HEK293 (cell line): ENCODE measurements around the gene MRRF.

ENCODE experiments used
- KLF8 ChIP-seq: fragments of 450-650 bp; formaldehyde crosslinking; IDR thresholded peaks from 2 replicates; pipeline ENCODE4 v1.5.1; 2016; ENCODE audit warnings: missing biosample characterization, missing genetic modification characterization
- SETDB1 ChIP-seq: IDR thresholded peaks from one replicate; pipeline ENCODE4 v1.6.1; 2017; ENCODE audit warnings: mild to moderate bottlenecking, low read length, moderate library complexity, mixed read lengths; ENCODE audit not compliant: insufficient read length
- ZBTB17 ChIP-seq: fragments of 450-650 bp; formaldehyde crosslinking; IDR thresholded peaks from 2 replicates; pipeline ENCODE4 v1.5.1; 2016; ENCODE audit warnings: missing biosample characterization, missing genetic modification characterization
- ZNF133 ChIP-seq: fragments of 450-650 bp; formaldehyde crosslinking; IDR thresholded peaks from 2 replicates; pipeline ENCODE4 v1.5.1; 2016; ENCODE audit warnings: missing biosample characterization, missing genetic modification characterization
- ZNF544 ChIP-seq: fragments of 450-650 bp; formaldehyde crosslinking; IDR thresholded peaks from 2 replicates; pipeline ENCODE4 v1.5.0; 2017; ENCODE audit warnings: missing biosample characterization, missing genetic modification characterization
- ZNF561 ChIP-seq: fragments of 450-650 bp; IDR thresholded peaks from 2 replicates; pipeline ENCODE4 v1.5.1; 2018; ENCODE audit warnings: missing biosample characterization, missing genetic modification characterization, borderline replicate concordance
- ZXDB ChIP-seq: fragments of 450-650 bp; formaldehyde crosslinking; IDR thresholded peaks from 2 replicates; pipeline ENCODE4 v1.5.1; 2016; ENCODE audit warnings: missing biosample characterization, missing genetic modification characterization
- TF ChIP-seq, protein P1 (sequence below): fragments of 450-650 bp; formaldehyde crosslinking; IDR thresholded peaks from 2 replicates; pipeline ENCODE4 v1.5.1; 2016; ENCODE audit warnings: missing biosample characterization, missing genetic modification characterization
- TF ChIP-seq, protein P2 (sequence below): fragments of 450-650 bp; formaldehyde crosslinking; IDR thresholded peaks from 2 replicates; pipeline ENCODE4 v1.5.1; 2016; ENCODE audit warnings: missing biosample characterization, missing genetic modification characterization
- TF ChIP-seq, protein P3 (sequence below): fragments of 450-650 bp; formaldehyde crosslinking; IDR thresholded peaks from 2 replicates; pipeline ENCODE4 v1.5.1; 2016; ENCODE audit warnings: missing biosample characterization, missing genetic modification characterization
- TF ChIP-seq, protein P4 (sequence below): fragments of 450-650 bp; formaldehyde crosslinking; IDR thresholded peaks from 2 replicates; pipeline ENCODE4 v1.5.1; 2016; ENCODE audit warnings: missing biosample characterization, missing genetic modification characterization
- TF ChIP-seq, protein P5 (sequence below): fragments of 450-650 bp; formaldehyde crosslinking; IDR thresholded peaks from 2 replicates; pipeline ENCODE4 v1.5.1; 2016; ENCODE audit warnings: missing biosample characterization, missing genetic modification characterization

DNA sequence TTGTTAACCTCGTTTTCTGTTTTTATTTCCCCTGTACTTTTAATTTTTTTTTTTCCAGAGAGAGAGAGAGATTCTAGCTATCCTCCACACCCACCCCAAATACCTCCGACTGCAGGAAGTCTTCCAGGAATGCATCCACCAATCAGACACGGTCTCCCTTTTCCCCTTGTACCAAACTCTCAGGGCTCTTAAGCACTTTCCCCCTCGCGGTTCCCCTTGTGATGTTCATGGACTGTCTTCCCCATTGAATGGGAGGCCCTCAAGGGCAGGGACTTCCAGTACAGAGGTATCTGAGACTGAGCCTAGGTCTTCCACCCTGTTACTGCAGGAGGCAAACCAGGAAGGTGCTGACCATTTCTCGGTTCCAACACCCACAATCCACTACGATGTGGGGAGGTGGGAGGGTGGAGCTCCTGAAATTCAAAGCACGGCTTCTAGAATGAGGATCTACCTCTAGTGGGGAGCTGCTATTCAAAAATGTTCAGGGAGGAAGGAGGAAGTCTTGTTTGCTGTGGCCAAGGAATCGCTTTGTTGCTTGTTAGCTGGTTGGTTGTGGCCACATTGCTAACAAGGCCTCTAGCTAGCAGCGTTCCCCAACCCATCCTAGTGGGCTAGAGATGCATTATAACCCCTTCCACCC lies 68.6 kb downstream of the MRRF start:
- TF ChIP-seq, protein P1, sequence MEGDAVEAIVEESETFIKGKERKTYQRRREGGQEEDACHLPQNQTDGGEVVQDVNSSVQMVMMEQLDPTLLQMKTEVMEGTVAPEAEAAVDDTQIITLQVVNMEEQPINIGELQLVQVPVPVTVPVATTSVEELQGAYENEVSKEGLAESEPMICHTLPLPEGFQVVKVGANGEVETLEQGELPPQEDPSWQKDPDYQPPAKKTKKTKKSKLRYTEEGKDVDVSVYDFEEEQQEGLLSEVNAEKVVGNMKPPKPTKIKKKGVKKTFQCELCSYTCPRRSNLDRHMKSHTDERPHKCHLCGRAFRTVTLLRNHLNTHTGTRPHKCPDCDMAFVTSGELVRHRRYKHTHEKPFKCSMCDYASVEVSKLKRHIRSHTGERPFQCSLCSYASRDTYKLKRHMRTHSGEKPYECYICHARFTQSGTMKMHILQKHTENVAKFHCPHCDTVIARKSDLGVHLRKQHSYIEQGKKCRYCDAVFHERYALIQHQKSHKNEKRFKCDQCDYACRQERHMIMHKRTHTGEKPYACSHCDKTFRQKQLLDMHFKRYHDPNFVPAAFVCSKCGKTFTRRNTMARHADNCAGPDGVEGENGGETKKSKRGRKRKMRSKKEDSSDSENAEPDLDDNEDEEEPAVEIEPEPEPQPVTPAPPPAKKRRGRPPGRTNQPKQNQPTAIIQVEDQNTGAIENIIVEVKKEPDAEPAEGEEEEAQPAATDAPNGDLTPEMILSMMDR (tag by site-specific recombination) = no peak
- TF ChIP-seq, protein P2, sequence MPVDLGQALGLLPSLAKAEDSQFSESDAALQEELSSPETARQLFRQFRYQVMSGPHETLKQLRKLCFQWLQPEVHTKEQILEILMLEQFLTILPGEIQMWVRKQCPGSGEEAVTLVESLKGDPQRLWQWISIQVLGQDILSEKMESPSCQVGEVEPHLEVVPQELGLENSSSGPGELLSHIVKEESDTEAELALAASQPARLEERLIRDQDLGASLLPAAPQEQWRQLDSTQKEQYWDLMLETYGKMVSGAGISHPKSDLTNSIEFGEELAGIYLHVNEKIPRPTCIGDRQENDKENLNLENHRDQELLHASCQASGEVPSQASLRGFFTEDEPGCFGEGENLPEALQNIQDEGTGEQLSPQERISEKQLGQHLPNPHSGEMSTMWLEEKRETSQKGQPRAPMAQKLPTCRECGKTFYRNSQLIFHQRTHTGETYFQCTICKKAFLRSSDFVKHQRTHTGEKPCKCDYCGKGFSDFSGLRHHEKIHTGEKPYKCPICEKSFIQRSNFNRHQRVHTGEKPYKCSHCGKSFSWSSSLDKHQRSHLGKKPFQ (tag by site-specific recombination) = no peak
- TF ChIP-seq, protein P3, sequence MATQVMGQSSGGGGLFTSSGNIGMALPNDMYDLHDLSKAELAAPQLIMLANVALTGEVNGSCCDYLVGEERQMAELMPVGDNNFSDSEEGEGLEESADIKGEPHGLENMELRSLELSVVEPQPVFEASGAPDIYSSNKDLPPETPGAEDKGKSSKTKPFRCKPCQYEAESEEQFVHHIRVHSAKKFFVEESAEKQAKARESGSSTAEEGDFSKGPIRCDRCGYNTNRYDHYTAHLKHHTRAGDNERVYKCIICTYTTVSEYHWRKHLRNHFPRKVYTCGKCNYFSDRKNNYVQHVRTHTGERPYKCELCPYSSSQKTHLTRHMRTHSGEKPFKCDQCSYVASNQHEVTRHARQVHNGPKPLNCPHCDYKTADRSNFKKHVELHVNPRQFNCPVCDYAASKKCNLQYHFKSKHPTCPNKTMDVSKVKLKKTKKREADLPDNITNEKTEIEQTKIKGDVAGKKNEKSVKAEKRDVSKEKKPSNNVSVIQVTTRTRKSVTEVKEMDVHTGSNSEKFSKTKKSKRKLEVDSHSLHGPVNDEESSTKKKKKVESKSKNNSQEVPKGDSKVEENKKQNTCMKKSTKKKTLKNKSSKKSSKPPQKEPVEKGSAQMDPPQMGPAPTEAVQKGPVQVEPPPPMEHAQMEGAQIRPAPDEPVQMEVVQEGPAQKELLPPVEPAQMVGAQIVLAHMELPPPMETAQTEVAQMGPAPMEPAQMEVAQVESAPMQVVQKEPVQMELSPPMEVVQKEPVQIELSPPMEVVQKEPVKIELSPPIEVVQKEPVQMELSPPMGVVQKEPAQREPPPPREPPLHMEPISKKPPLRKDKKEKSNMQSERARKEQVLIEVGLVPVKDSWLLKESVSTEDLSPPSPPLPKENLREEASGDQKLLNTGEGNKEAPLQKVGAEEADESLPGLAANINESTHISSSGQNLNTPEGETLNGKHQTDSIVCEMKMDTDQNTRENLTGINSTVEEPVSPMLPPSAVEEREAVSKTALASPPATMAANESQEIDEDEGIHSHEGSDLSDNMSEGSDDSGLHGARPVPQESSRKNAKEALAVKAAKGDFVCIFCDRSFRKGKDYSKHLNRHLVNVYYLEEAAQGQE (tag by site-specific recombination) = no peak
- TF ChIP-seq ZNF561 (tag by site-specific recombination) (no peak), ZXDB (tag by site-specific recombination) (no peak), SETDB1 (no peak), ZNF544 (tag by site-specific recombination) (no peak), ZBTB17 (no peak), ZNF133 (tag by site-specific recombination) (no peak), KLF8 (tag by site-specific recombination) (no peak)
- TF ChIP-seq, protein P4, sequence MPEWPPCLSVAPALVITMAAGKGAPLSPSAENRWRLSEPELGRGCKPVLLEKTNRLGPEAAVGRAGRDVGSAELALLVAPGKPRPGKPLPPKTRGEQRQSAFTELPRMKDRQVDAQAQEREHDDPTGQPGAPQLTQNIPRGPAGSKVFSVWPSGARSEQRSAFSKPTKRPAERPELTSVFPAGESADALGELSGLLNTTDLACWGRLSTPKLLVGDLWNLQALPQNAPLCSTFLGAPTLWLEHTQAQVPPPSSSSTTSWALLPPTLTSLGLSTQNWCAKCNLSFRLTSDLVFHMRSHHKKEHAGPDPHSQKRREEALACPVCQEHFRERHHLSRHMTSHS (tag by site-specific recombination) = no peak
- TF ChIP-seq, protein P5, sequence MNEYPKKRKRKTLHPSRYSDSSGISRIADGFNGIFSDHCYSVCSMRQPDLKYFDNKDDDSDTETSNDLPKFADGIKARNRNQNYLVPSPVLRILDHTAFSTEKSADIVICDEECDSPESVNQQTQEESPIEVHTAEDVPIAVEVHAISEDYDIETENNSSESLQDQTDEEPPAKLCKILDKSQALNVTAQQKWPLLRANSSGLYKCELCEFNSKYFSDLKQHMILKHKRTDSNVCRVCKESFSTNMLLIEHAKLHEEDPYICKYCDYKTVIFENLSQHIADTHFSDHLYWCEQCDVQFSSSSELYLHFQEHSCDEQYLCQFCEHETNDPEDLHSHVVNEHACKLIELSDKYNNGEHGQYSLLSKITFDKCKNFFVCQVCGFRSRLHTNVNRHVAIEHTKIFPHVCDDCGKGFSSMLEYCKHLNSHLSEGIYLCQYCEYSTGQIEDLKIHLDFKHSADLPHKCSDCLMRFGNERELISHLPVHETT = no peak
